Stimulated activated effector memory CD8-positive, alpha-beta T cell treated with anti-CD3 and anti-CD28 coated beads, Interleukin-12 subunit alpha, Interleukin-12 subunit beta, amount 100 ng/mL, for 72 hours (primary cell): ENCODE data around the gene SNAPC5.

Source experiments
- ATAC-seq: fragments of 150-1000 bp; cut with Tn5 transposase; 2 replicates; pipeline ENCODE4 v1.10.0; 2021
- DNase-seq, 2 donors: peaks; one replicate each; pipeline ENCODE4 v3.0.0; 2021 to 2022; ENCODE audit warnings: low spot score in 2 of 2
- H3K27ac Mint-ChIP-seq: one replicate; pipeline ENCODE4 v1.8.0; 2022; ENCODE audit warnings: mild to moderate bottlenecking, mixed read lengths
- H3K36me3 Mint-ChIP-seq: one replicate; pipeline ENCODE4 v1.8.0; 2022; ENCODE audit warnings: mild to moderate bottlenecking, mixed read lengths
- H3K4me1 Mint-ChIP-seq: one replicate; pipeline ENCODE4 v1.8.0; 2022; ENCODE audit warnings: mixed read lengths
- H3K4me3 Mint-ChIP-seq: one replicate; pipeline ENCODE4 v1.8.0; 2022; ENCODE audit warnings: mild to moderate bottlenecking, mixed read lengths
- H3K9me3 Mint-ChIP-seq: one replicate; pipeline ENCODE4 v1.8.0; 2022; ENCODE audit warnings: mixed read lengths

SNAPC5 gene

DNA sequence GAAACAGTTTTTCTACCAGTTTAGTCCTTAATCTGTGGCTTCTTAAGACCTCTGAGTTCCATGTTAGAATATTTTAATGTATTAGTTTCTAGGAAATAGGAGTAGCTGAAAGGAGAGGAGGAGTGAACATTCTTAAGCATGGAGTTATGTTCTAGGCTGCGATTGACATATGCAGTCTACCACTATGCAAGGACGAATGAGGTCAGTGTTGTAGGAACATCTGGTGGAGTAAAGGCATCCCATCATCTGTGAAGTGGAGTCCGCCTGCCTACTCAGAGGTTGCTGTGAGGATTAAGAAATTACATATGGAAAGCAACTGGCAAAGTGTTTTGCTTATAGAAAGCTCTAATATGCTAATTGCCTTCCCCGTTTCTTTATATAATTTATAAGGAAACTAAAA lies 45.1 kb downstream of the SNAPC5 start:
- ATAC-seq (no peak), DNase-seq (no peak)
- Mint-ChIP-seq H3K27ac (no peak overlapping the region), H3K4me3 (no peak overlapping the region), H3K9me3 (no peaks in the 10 kb centered on the region), H3K36me3 (peaks cover 74% of the 10 kb centered on the region), H3K4me1 (peaks cover 11% of the 10 kb centered on the region)
